Measurements from ENCODE around the gene RHOG.

Gene RHOG

GRCh38 chr11:3849297-3849874 is 8.6 kb upstream of the RHOG start:
- H3K9ac ChIP-seq (ENCODE audit: low read depth in 1 of 2, low read length in 2 of 2) = no peak overlapping the region

GRCh38 chr11:3845670-3846069 is 4.9 kb upstream of the RHOG start:
- H3K4me1 ChIP-seq (ENCODE audit: control insufficient read depth in 2 of 2, insufficient read depth in 2 of 2, low read length in 2 of 2) = peaks cover 0 to 8% of the 10 kb centered on the region in 2 donors
- H3K9ac ChIP-seq (ENCODE audit: low read depth in 1 of 2, low read length in 2 of 2) = no peak overlapping the region
- H3K36me3 ChIP-seq (ENCODE audit: control insufficient read depth in 2 of 2, insufficient read depth in 2 of 2, low read length in 2 of 2) = no peaks in the 10 kb centered on the region
- no peaks in the 10 kb centered on the region for H3K27me3 ChIP-seq (ENCODE audit: control insufficient read depth in 2 of 2, insufficient read depth in 2 of 2, low read length in 2 of 2)
- no peaks in the 10 kb centered on the region for H3K9me3 ChIP-seq (ENCODE audit: control insufficient read depth in 2 of 2, low read length in 2 of 2)
- H3K27ac ChIP-seq (ENCODE audit: low read depth in 2 of 2, low read length in 2 of 2) = no peak overlapping the region
- H3K4me3 ChIP-seq (ENCODE audit: low read length in 2 of 2) = no peak overlapping the region

More at GRCh38 chr11:3849297-3849874, 8.6 kb upstream of the RHOG start:
- Histone ChIP-seq H3K9me3 (ENCODE audit: control insufficient read depth in 2 of 2, low read length in 2 of 2) (no peaks in the 10 kb centered on the region), H3K27ac (ENCODE audit: low read depth in 2 of 2, low read length in 2 of 2) (no peak overlapping the region), H3K27me3 (ENCODE audit: control insufficient read depth in 2 of 2, insufficient read depth in 2 of 2, low read length in 2 of 2) (no peaks in the 10 kb centered on the region), H3K36me3 (ENCODE audit: control insufficient read depth in 2 of 2, insufficient read depth in 2 of 2, low read length in 2 of 2) (no peaks in the 10 kb centered on the region), H3K4me1 (ENCODE audit: control insufficient read depth in 2 of 2, insufficient read depth in 2 of 2, low read length in 2 of 2) (peaks cover 6 to 9% of the 10 kb centered on the region in 2 donors), H3K4me3 (ENCODE audit: low read length in 2 of 2) (no peak overlapping the region)

- Histone ChIP-seq H3K9ac (ENCODE audit: low read depth in 1 of 2, low read length in 2 of 2) (no peak overlapping the region), H3K4me1 (ENCODE audit: control insufficient read depth in 2 of 2, insufficient read depth in 2 of 2, low read length in 2 of 2) (peaks cover 0 to 8% of the 10 kb centered on the region in 2 donors), H3K4me3 (ENCODE audit: low read length in 2 of 2) (no peak overlapping the region), H3K36me3 (ENCODE audit: control insufficient read depth in 2 of 2, insufficient read depth in 2 of 2, low read length in 2 of 2) (no peaks in the 10 kb centered on the region), H3K9me3 (ENCODE audit: control insufficient read depth in 2 of 2, low read length in 2 of 2) (no peaks in the 10 kb centered on the region), H3K27ac (ENCODE audit: low read depth in 2 of 2, low read length in 2 of 2) (no peak overlapping the region), H3K27me3 (ENCODE audit: control insufficient read depth in 2 of 2, insufficient read depth in 2 of 2, low read length in 2 of 2) (no peaks in the 10 kb centered on the region)
These were observed 4.5 kb upstream of the RHOG start for GRCh38 chr11:3845246-3845645.

GRCh38 chr11:3843326-3843725 is 2.6 kb upstream of the RHOG start:
- Histone ChIP-seq H3K9me3 (ENCODE audit: control insufficient read depth in 2 of 2, low read length in 2 of 2) (no peaks in the 10 kb centered on the region), H3K4me1 (ENCODE audit: control insufficient read depth in 2 of 2, insufficient read depth in 2 of 2, low read length in 2 of 2) (peaks cover 3 to 25% of the 10 kb centered on the region in 2 donors), H3K36me3 (ENCODE audit: control insufficient read depth in 2 of 2, insufficient read depth in 2 of 2, low read length in 2 of 2) (no peaks in the 10 kb centered on the region), H3K4me3 (ENCODE audit: low read length in 2 of 2) (no peak overlapping the region), H3K9ac (ENCODE audit: low read depth in 1 of 2, low read length in 2 of 2) (no peak overlapping the region), H3K27ac (ENCODE audit: low read depth in 2 of 2, low read length in 2 of 2) (no peak overlapping the region), H3K27me3 (ENCODE audit: control insufficient read depth in 2 of 2, insufficient read depth in 2 of 2, low read length in 2 of 2) (no peaks in the 10 kb centered on the region)

GRCh38 chr11:3841426-3842350 is 929 bp upstream of the RHOG start:
- Histone ChIP-seq H3K27ac (ENCODE audit: low read depth in 2 of 2, low read length in 2 of 2) (peak overlapping the region; percentile 96 to 98), H3K4me1 (ENCODE audit: control insufficient read depth in 2 of 2, insufficient read depth in 2 of 2, low read length in 2 of 2) (peaks cover 17 to 30% of the 10 kb centered on the region in 2 donors), H3K4me3 (ENCODE audit: low read length in 2 of 2) (peak overlapping the region; percentile 69 to 74), H3K9me3 (ENCODE audit: control insufficient read depth in 2 of 2, low read length in 2 of 2) (no peaks in the 10 kb centered on the region), H3K36me3 (ENCODE audit: control insufficient read depth in 2 of 2, insufficient read depth in 2 of 2, low read length in 2 of 2) (no peaks in the 10 kb centered on the region), H3K27me3 (ENCODE audit: control insufficient read depth in 2 of 2, insufficient read depth in 2 of 2, low read length in 2 of 2) (no peaks in the 10 kb centered on the region), H3K9ac (ENCODE audit: low read depth in 1 of 2, low read length in 2 of 2) (peak overlapping the region; percentile 52 to 82)

GRCh38 chr11:3840004-3840869 is 522 bp downstream of the RHOG start:
- H3K27me3 ChIP-seq (ENCODE audit: control insufficient read depth in 2 of 2, insufficient read depth in 2 of 2, low read length in 2 of 2) = no peaks in the 10 kb centered on the region
- no peaks in the 10 kb centered on the region for H3K9me3 ChIP-seq (ENCODE audit: control insufficient read depth in 2 of 2, low read length in 2 of 2)
- H3K36me3 ChIP-seq (ENCODE audit: control insufficient read depth in 2 of 2, insufficient read depth in 2 of 2, low read length in 2 of 2) = no peaks in the 10 kb centered on the region
- H3K4me3 ChIP-seq (ENCODE audit: low read length in 2 of 2) = peak overlapping the region; percentile 86 to 88
- H3K4me1 ChIP-seq (ENCODE audit: control insufficient read depth in 2 of 2, insufficient read depth in 2 of 2, low read length in 2 of 2) = peaks cover 27 to 39% of the 10 kb centered on the region in 2 donors
- H3K9ac ChIP-seq (ENCODE audit: low read depth in 1 of 2, low read length in 2 of 2) = peak overlapping the region; percentile 85 to 89
- peak overlapping the region; percentile 96 to 98 for H3K27ac ChIP-seq (ENCODE audit: low read depth in 2 of 2, low read length in 2 of 2)

GRCh38 chr11:3838504-3838903 is 2.3 kb downstream of the RHOG start:
- H3K4me3 ChIP-seq (ENCODE audit: low read length in 2 of 2) = peak overlapping the region; percentile 86 to 88
- no peaks in the 10 kb centered on the region for H3K27me3 ChIP-seq (ENCODE audit: control insufficient read depth in 2 of 2, insufficient read depth in 2 of 2, low read length in 2 of 2)
- H3K27ac ChIP-seq (ENCODE audit: low read depth in 2 of 2, low read length in 2 of 2) = peak overlapping the region; percentile 42 to 96
- H3K9ac ChIP-seq (ENCODE audit: low read depth in 1 of 2, low read length in 2 of 2) = peak overlapping the region in 1 of 2 donors; percentile 42
- H3K4me1 ChIP-seq (ENCODE audit: control insufficient read depth in 2 of 2, insufficient read depth in 2 of 2, low read length in 2 of 2) = peaks cover 42 to 51% of the 10 kb centered on the region in 2 donors
- no peaks in the 10 kb centered on the region for H3K9me3 ChIP-seq (ENCODE audit: control insufficient read depth in 2 of 2, low read length in 2 of 2)
- peaks cover 0 to 3% of the 10 kb centered on the region in 2 donors for H3K36me3 ChIP-seq (ENCODE audit: control insufficient read depth in 2 of 2, insufficient read depth in 2 of 2, low read length in 2 of 2)

- Histone ChIP-seq H3K36me3 (ENCODE audit: control insufficient read depth in 2 of 2, insufficient read depth in 2 of 2, low read length in 2 of 2) (peaks cover 0 to 4% of the 10 kb centered on the region in 2 donors), H3K9ac (ENCODE audit: low read depth in 1 of 2, low read length in 2 of 2) (no peak overlapping the region), H3K9me3 (ENCODE audit: control insufficient read depth in 2 of 2, low read length in 2 of 2) (no peaks in the 10 kb centered on the region), H3K27ac (ENCODE audit: low read depth in 2 of 2, low read length in 2 of 2) (peak overlapping the region; percentile 42 to 96), H3K4me3 (ENCODE audit: low read length in 2 of 2) (peak overlapping the region in 1 of 2 donors; percentile 57), H3K27me3 (ENCODE audit: control insufficient read depth in 2 of 2, insufficient read depth in 2 of 2, low read length in 2 of 2) (no peaks in the 10 kb centered on the region), H3K4me1 (ENCODE audit: control insufficient read depth in 2 of 2, insufficient read depth in 2 of 2, low read length in 2 of 2) (peaks cover 46 to 54% of the 10 kb centered on the region in 2 donors)
These were observed 3.0 kb downstream of the RHOG start for GRCh38 chr11:3837793-3838192.

GRCh38 chr11:3836903-3837302 is 3.9 kb downstream of the RHOG start:
- peaks cover 53 to 61% of the 10 kb centered on the region in 2 donors for H3K4me1 ChIP-seq (ENCODE audit: control insufficient read depth in 2 of 2, insufficient read depth in 2 of 2, low read length in 2 of 2)
- no peaks in the 10 kb centered on the region for H3K27me3 ChIP-seq (ENCODE audit: control insufficient read depth in 2 of 2, insufficient read depth in 2 of 2, low read length in 2 of 2)
- H3K27ac ChIP-seq (ENCODE audit: low read depth in 2 of 2, low read length in 2 of 2) = peak overlapping the region; percentile 30 to 71
- H3K9me3 ChIP-seq (ENCODE audit: control insufficient read depth in 2 of 2, low read length in 2 of 2) = no peaks in the 10 kb centered on the region
- peaks cover 7 to 9% of the 10 kb centered on the region in 2 donors for H3K36me3 ChIP-seq (ENCODE audit: control insufficient read depth in 2 of 2, insufficient read depth in 2 of 2, low read length in 2 of 2)
- peak overlapping the region in 1 of 2 donors; percentile 57 for H3K4me3 ChIP-seq (ENCODE audit: low read length in 2 of 2)
- peak overlapping the region in 1 of 2 donors; percentile 24 for H3K9ac ChIP-seq (ENCODE audit: low read depth in 1 of 2, low read length in 2 of 2)

All from mucosa of rectum (tissue), 2 donors.